ENCODE results near the gene VCL. TPM values are rescaled to one million over a fixed set of nuclear protein-coding genes. Genes with fewer than 3 reads are reported as not detected.

VCL gene
- total RNA-seq, 1 experiment from 2014 or later = 106 TPM

DNA sequence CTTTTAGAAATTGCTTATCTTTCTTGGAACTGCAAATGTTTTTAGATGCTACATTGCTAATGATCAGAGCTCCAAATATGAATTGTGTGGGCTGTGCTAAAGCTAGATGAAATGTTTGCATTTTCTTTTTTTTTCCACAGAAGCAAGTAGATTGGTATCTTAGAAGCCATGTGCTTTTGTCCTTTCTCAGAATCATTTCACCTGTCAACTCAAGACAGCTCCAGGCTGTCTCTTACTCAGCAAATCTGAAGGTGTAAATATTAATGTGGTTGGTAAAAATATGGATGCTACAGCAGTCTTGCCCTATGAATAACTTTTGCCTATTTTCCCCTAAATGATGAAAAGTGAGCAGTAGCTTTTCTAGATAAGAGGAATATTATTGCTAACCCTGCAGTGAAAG, 111.5 kb downstream of the VCL start (continued):
- TF ChIP-seq SIN3A (IDR thresholded peaks at IDR 0.05; ENCODE audit: low read depth) = no peak
- TF ChIP-seq, protein P1, sequence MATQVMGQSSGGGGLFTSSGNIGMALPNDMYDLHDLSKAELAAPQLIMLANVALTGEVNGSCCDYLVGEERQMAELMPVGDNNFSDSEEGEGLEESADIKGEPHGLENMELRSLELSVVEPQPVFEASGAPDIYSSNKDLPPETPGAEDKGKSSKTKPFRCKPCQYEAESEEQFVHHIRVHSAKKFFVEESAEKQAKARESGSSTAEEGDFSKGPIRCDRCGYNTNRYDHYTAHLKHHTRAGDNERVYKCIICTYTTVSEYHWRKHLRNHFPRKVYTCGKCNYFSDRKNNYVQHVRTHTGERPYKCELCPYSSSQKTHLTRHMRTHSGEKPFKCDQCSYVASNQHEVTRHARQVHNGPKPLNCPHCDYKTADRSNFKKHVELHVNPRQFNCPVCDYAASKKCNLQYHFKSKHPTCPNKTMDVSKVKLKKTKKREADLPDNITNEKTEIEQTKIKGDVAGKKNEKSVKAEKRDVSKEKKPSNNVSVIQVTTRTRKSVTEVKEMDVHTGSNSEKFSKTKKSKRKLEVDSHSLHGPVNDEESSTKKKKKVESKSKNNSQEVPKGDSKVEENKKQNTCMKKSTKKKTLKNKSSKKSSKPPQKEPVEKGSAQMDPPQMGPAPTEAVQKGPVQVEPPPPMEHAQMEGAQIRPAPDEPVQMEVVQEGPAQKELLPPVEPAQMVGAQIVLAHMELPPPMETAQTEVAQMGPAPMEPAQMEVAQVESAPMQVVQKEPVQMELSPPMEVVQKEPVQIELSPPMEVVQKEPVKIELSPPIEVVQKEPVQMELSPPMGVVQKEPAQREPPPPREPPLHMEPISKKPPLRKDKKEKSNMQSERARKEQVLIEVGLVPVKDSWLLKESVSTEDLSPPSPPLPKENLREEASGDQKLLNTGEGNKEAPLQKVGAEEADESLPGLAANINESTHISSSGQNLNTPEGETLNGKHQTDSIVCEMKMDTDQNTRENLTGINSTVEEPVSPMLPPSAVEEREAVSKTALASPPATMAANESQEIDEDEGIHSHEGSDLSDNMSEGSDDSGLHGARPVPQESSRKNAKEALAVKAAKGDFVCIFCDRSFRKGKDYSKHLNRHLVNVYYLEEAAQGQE (IDR thresholded peaks at IDR 0.05; ENCODE audit: low read depth) = no peak
- TF ChIP-seq, protein P2, sequence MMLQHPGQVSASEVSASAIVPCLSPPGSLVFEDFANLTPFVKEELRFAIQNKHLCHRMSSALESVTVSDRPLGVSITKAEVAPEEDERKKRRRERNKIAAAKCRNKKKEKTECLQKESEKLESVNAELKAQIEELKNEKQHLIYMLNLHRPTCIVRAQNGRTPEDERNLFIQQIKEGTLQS (IDR thresholded peaks at IDR 0.05) = no peak
- TF ChIP-seq TCF7L2 (IDR thresholded peaks at IDR 0.05; ENCODE audit: borderline replicate concordance, extremely low read depth, insufficient read depth, insufficient read length) = no peak
- TF ChIP-seq, protein P3, sequence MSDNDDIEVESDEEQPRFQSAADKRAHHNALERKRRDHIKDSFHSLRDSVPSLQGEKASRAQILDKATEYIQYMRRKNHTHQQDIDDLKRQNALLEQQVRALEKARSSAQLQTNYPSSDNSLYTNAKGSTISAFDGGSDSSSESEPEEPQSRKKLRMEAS (IDR thresholded peaks at IDR 0.05) = no peak
- no peak for TF ChIP-seq EGR1 (IDR thresholded peaks at IDR 0.05; ENCODE audit: low read depth)

DNA sequence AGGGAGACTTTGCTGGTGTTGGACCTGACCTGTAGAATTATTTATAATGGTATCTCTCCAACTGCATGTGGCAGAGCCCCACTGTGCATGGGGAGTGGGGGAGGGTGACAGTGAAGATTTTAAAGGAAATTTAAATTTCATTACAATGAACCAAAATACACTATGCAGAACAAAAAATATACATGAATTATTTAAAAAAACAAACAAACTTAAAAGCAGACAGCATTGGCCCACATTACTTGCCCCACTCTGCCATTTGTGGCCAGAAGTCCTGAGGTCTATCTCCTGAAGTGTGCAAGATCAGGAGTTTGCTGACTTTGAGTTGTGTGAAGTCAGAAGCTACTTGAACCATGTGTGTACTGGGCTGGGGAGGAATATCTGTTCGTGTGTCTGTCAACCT, 112.2 kb downstream of the VCL start:
- BruUV-seq (replicated peaks) = no TSS peak

More for the DNA sequence above, 112.2 kb downstream of the VCL start:
- no peak overlapping the region for H3K9ac ChIP-seq (ENCODE audit: low read length)
- H3K79me2 ChIP-seq (ENCODE audit: insufficient read depth, low read length) = peaks cover 24% of the 10 kb centered on the region; the same call in 1 of the 2 replicates
- no peak overlapping the region for H3K4me2 ChIP-seq (ENCODE audit: low read length)
- ChIA-PET RAD21 (ENCODE audit: low non-redundant PET in 1 of 2, low total read pairs in 2 of 2, uncharacterized antibody in 2 of 2, unreplicated experiment in 2 of 2) (no interaction called here), POLR2A (no interaction called here), CTCF (interaction anchor here (1.2 kb wide), 1 partner anchor 29 kb away, joined by 5 read pairs; no protein-coding TSS in a partner anchor)
- no peaks in the 10 kb centered on the region for H3K4me1 ChIP-seq (ENCODE audit: control insufficient read depth in 1 of 2, insufficient read depth in 2 of 2, low read length in 2 of 2)
- no peak overlapping the region for H3K27ac ChIP-seq (ENCODE audit: low read depth, low read length)
- no peak for ATAC-seq
- H3K4me3 ChIP-seq (replicated peaks in 1 of 2; ENCODE audit: low read depth in 1 of 2, low read length in 2 of 2) = no peak overlapping the region
- H2AFZ ChIP-seq (ENCODE audit: low read depth, low read length, poor library complexity, severe bottlenecking) = no peak overlapping the region
- H3K36me3 ChIP-seq (ENCODE audit: control insufficient read depth in 1 of 2, insufficient read depth in 2 of 2, low read length in 2 of 2) = peaks cover 56 to 87% of the 10 kb centered on the region in 2 experiments
- no peak for DNase-seq (ENCODE audit: low read depth, low spot score)
- H4K20me1 ChIP-seq (ENCODE audit: insufficient read depth) = no peaks in the 10 kb centered on the region
- no peaks in the 10 kb centered on the region for H3K9me2 ChIP-seq (ENCODE audit: insufficient read depth)
- no peak for TF ChIP-seq RAD21 (IDR thresholded peaks at IDR 0.05; ENCODE audit: low read depth)
- TF ChIP-seq, protein P4, sequence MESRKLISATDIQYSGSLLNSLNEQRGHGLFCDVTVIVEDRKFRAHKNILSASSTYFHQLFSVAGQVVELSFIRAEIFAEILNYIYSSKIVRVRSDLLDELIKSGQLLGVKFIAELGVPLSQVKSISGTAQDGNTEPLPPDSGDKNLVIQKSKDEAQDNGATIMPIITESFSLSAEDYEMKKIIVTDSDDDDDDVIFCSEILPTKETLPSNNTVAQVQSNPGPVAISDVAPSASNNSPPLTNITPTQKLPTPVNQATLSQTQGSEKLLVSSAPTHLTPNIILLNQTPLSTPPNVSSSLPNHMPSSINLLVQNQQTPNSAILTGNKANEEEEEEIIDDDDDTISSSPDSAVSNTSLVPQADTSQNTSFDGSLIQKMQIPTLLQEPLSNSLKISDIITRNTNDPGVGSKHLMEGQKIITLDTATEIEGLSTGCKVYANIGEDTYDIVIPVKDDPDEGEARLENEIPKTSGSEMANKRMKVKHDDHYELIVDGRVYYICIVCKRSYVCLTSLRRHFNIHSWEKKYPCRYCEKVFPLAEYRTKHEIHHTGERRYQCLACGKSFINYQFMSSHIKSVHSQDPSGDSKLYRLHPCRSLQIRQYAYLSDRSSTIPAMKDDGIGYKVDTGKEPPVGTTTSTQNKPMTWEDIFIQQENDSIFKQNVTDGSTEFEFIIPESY (IDR thresholded peaks at IDR 0.05; ENCODE audit: extremely low read depth, insufficient replicate concordance, low read length) = no peak
- TF ChIP-seq EGR1 (IDR thresholded peaks at IDR 0.05; ENCODE audit: low read depth) = 0 out of 2 replicates have a peak, but pooled peaks have one; percentile 2
- H3K9me3 ChIP-seq (ENCODE audit: control insufficient read depth in 1 of 2, insufficient read depth in 1 of 2, low read depth in 1 of 2, low read length in 2 of 2) = no peaks in the 10 kb centered on the region
- intact Hi-C loops (cut with micrococcal nuclease) = no loop called here
- no peaks in the 10 kb centered on the region for H3K27me3 ChIP-seq (ENCODE audit: insufficient read depth, low read length)

Measured in HCT116 (cell line).